ENCODE results near the gene PROM2.

DNA sequence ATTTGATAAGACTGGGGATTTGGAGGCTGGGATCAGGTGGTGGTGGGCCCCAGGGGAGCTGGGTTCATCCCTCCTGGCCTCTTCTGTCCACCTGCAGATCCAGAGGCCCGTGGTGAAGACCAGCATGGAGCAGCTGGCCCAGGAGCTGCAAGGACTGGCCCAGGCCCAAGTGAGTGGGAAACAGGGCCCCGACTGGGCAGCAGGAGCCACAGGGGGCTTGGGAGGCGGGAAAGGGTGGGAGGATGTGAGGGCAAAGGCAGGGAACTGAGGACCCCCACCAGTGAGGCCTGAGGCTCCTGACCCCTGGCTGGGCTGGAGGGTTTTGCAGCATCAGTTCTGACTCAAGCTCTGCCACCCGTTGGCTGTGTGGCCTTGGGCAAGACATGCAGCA lies 11.3 kb downstream of the PROM2 start:
- TF ChIP-seq, protein P1, sequence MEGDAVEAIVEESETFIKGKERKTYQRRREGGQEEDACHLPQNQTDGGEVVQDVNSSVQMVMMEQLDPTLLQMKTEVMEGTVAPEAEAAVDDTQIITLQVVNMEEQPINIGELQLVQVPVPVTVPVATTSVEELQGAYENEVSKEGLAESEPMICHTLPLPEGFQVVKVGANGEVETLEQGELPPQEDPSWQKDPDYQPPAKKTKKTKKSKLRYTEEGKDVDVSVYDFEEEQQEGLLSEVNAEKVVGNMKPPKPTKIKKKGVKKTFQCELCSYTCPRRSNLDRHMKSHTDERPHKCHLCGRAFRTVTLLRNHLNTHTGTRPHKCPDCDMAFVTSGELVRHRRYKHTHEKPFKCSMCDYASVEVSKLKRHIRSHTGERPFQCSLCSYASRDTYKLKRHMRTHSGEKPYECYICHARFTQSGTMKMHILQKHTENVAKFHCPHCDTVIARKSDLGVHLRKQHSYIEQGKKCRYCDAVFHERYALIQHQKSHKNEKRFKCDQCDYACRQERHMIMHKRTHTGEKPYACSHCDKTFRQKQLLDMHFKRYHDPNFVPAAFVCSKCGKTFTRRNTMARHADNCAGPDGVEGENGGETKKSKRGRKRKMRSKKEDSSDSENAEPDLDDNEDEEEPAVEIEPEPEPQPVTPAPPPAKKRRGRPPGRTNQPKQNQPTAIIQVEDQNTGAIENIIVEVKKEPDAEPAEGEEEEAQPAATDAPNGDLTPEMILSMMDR (IDR thresholded peaks at IDR 0.05), result no peak
- TF ChIP-seq POLR2AphosphoS5 (IDR thresholded peaks at IDR 0.05), result no peak
